ENCODE measurements around the gene EFNB2. TPM values are rescaled to one million over a fixed set of nuclear protein-coding genes. Genes with fewer than 3 reads are reported as not detected.
A peak's percentile ranks its signal among the peaks of the same experiment; 100 is the strongest.

EFNB2 gene
- total and polyA plus RNA-seq, 4 donors, result 34.2 to 83.3 (median 45.1) TPM

GRCh38 chr13:106551350-106551749, 15.9 kb upstream of the EFNB2 start:
- Histone ChIP-seq H3K4me3 (ENCODE audit: low read depth, low read length) (no peak overlapping the region), H3K27ac (ENCODE audit: low read depth, low read length) (no peak overlapping the region), H3K4me1 (ENCODE audit: control insufficient read depth, insufficient read depth, low read length) (no peaks in the 10 kb centered on the region), H3K9me3 (ENCODE audit: control insufficient read depth, insufficient read depth, low read length) (no peaks in the 10 kb centered on the region), H3K27me3 (ENCODE audit: control insufficient read depth, insufficient read depth, low read length) (no peaks in the 10 kb centered on the region), H3K36me3 (ENCODE audit: control insufficient read depth, insufficient read depth, low read length) (peaks cover 14% of the 10 kb centered on the region)
- no peak for DNase-seq (ENCODE audit: low read depth in 4 of 6, low spot score in 6 of 6)
- WGBS (ENCODE audit: insufficient coverage), result no CpG with 5 or more reads among the region's 1 CpG

DNA sequence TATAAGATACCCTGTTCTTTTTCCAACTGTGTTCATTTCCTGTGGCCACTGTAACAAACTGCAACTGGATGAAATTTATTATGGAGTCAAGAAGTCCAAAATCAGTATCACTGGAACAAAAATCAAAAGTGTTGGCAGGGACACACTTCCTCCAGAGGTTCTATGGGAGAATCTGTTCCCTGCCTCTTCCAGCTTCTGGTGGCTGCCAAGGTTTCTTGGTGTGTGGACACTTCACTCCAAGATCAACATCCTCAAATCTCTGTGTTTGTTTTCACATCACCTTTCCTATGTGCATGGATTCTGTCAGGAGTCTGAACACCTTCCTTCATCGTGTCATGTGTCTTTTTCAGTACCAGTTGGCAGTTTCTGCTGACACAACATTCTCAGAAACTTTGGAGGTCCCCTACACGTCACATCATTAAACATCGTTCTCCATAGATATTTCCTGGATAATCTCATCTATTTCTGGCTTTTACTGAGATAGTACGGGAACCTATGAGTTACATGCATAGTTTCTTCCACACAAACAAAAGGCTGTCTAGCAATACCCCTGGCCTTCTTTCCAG, 15.2 kb upstream of the EFNB2 start:
- H3K4me1 ChIP-seq (ENCODE audit: control insufficient read depth, insufficient read depth, low read length), result no peaks in the 10 kb centered on the region
- 97% methylated on average over 3 of the region's 4 CpGs for WGBS (ENCODE audit: insufficient coverage)
- H3K27ac ChIP-seq (ENCODE audit: low read depth, low read length), result no peak overlapping the region
- H3K9me3 ChIP-seq (ENCODE audit: control insufficient read depth, insufficient read depth, low read length), result no peaks in the 10 kb centered on the region
- no peaks in the 10 kb centered on the region for H3K27me3 ChIP-seq (ENCODE audit: control insufficient read depth, insufficient read depth, low read length)
- DNase-seq (ENCODE audit: low read depth in 4 of 6, low spot score in 6 of 6), result no peak
- H3K36me3 ChIP-seq (ENCODE audit: control insufficient read depth, insufficient read depth, low read length), result peaks cover 11% of the 10 kb centered on the region
- no peak overlapping the region for H3K4me3 ChIP-seq (ENCODE audit: low read depth, low read length)

DNA sequence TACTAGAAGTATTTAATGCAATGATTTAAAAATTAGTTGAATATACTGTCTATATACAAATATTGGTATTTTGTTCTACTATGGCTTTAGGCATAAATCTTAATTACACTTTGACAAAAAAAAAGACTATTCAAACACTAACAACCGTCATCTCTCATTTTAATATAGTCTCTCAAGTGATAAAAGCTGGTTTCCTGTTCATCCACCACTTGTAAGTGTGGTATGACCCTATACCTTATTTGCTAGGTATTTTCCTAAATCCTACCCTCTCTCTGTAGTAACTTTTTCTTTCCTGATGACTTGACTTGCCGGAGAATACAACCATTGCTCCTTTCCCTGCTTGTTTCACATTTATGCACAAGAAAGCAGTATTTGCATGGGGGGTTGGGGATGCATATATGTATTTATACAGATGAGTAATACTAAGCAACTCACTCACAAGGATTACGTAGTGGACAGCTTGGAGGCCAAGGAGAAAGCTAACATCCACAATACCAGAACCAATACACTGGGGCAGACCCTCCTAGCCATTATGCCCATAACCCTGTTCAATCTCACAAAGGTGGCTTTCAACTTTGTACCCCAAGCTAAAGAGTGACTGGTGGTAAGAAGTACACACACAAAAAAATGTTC, 12.7 kb upstream of the EFNB2 start:
- Histone ChIP-seq H3K36me3 (ENCODE audit: control insufficient read depth, insufficient read depth, low read length) (peaks cover 4% of the 10 kb centered on the region), H3K4me3 (ENCODE audit: low read depth, low read length) (no peak overlapping the region), H3K27ac (ENCODE audit: low read depth, low read length) (no peak overlapping the region), H3K4me1 (ENCODE audit: control insufficient read depth, insufficient read depth, low read length) (no peaks in the 10 kb centered on the region), H3K9me3 (ENCODE audit: control insufficient read depth, insufficient read depth, low read length) (no peaks in the 10 kb centered on the region), H3K27me3 (ENCODE audit: control insufficient read depth, insufficient read depth, low read length) (no peaks in the 10 kb centered on the region)
- DNase-seq (ENCODE audit: low read depth in 4 of 6, low spot score in 6 of 6), result no peak
- 100% methylated on average over 1 of the region's 3 CpGs for WGBS (ENCODE audit: insufficient coverage)

DNA sequence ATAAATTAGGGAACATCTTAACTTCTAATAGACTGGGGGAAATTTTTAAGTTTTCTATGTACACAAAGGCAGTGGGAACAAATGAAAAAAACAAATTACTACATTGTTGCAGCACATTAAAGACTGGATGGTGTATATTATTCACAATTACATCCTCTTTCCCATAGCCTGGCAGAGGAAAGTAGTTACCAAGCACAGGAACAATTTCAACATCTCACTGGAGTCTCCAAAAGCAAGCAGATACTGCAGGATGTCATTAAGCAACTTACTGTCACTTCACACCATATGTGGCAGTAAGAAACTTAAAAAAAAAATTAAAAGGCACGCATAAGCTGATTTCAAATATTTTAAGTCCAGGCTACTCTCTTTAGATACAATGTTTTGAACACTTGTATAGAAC, 6.4 kb upstream of the EFNB2 start:
- Histone ChIP-seq H3K9me3 (ENCODE audit: control insufficient read depth, insufficient read depth, low read length) (no peaks in the 10 kb centered on the region), H3K36me3 (ENCODE audit: control insufficient read depth, insufficient read depth, low read length) (no peaks in the 10 kb centered on the region), H3K4me1 (ENCODE audit: control insufficient read depth, insufficient read depth, low read length) (no peaks in the 10 kb centered on the region), H3K27me3 (ENCODE audit: control insufficient read depth, insufficient read depth, low read length) (no peaks in the 10 kb centered on the region), H3K27ac (ENCODE audit: low read depth, low read length) (no peak overlapping the region), H3K4me3 (ENCODE audit: low read depth, low read length) (no peak overlapping the region)
- no peak for DNase-seq (ENCODE audit: low read depth in 4 of 6, low spot score in 6 of 6)
- no CpG with 5 or more reads among the region's 1 CpG for WGBS (ENCODE audit: insufficient coverage)

DNA sequence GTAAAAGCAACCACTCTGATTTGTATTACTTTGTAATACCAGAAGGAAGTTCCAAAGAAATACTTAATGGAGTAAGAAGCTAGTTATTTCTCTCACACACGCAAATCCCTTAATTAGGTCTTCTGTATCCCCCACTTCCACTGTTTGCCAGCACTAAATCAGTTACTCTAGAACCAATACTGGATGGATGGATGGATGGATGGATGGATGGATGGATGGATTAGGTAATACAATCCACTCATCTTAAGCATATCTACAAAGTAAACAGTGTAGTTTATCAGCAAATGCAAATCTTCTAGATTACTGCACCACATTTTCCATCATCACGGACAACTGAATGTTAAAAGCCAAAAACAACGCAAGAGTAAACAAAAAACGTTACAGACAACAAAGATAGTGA, 5.2 kb upstream of the EFNB2 start:
- Histone ChIP-seq H3K4me3 (ENCODE audit: low read depth, low read length) (no peak overlapping the region), H3K4me1 (ENCODE audit: control insufficient read depth, insufficient read depth, low read length) (peaks cover 9% of the 10 kb centered on the region), H3K27ac (ENCODE audit: low read depth, low read length) (no peak overlapping the region), H3K27me3 (ENCODE audit: control insufficient read depth, insufficient read depth, low read length) (no peaks in the 10 kb centered on the region), H3K36me3 (ENCODE audit: control insufficient read depth, insufficient read depth, low read length) (no peaks in the 10 kb centered on the region), H3K9me3 (ENCODE audit: control insufficient read depth, insufficient read depth, low read length) (no peaks in the 10 kb centered on the region)
- no peak for DNase-seq (ENCODE audit: low read depth in 4 of 6, low spot score in 6 of 6)
- 89% methylated on average over 3 of the region's 4 CpGs for WGBS (ENCODE audit: insufficient coverage)

GRCh38 chr13:106537521-106537920, 2.1 kb upstream of the EFNB2 start:
- Histone ChIP-seq H3K27ac (ENCODE audit: low read depth, low read length) (no peak overlapping the region), H3K4me1 (ENCODE audit: control insufficient read depth, insufficient read depth, low read length) (peaks cover 19% of the 10 kb centered on the region), H3K9me3 (ENCODE audit: control insufficient read depth, insufficient read depth, low read length) (no peaks in the 10 kb centered on the region), H3K27me3 (ENCODE audit: control insufficient read depth, insufficient read depth, low read length) (no peaks in the 10 kb centered on the region), H3K36me3 (ENCODE audit: control insufficient read depth, insufficient read depth, low read length) (no peaks in the 10 kb centered on the region), H3K4me3 (ENCODE audit: low read depth, low read length) (no peak overlapping the region)
- WGBS (ENCODE audit: insufficient coverage), result no CpG with 5 or more reads among the region's 3 CpGs
- no peak for DNase-seq (ENCODE audit: low read depth in 4 of 6, low spot score in 6 of 6)

DNA sequence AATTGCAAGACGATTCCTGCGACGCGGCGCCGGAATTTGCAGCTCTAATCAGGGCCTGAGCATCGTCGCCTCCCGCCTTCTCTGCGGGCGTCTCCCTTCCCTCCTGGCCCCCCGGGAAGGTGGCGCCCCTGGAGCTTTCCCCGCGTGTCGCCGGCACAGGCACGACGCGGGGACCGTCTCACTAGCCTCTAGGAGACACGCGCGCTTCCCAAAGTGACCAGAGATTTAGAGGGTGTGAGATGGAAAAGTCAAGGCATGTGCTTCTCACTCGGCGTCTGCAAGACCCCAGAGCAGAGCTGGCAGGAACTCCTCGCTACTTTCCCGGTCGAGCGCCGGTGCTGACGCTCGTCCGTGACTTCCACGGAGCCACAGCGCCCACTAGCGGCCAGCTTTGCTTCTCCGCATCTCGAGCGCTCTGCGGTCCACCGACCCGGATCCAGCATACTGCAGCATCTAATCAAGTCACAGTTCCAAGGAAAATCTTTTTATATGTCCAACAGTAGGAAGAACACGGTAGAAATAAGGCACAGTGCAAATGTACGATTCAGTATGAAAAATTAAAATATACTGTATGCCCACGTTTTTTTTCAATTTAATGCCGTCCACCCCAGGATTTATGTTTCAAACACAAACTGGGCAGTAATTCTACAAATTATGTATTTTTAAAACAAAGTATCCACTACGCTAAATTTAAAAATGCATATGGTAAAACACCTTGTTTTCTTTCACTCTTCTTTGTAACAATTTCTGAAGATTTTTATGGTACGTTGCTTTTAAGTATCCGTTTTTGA, 977 bp upstream of the EFNB2 start:
- peaks cover 2% of the 10 kb centered on the region for H3K27me3 ChIP-seq (ENCODE audit: control insufficient read depth, insufficient read depth, low read length)
- DNase-seq (ENCODE audit: low read depth in 4 of 6, low spot score in 6 of 6), result peak in 5 of 6 donors; percentile 89 to 98 (median 92)
- WGBS (ENCODE audit: insufficient coverage), result under 1% methylated on average over 43 of the region's 50 CpGs
- H3K4me3 ChIP-seq (ENCODE audit: low read depth, low read length), result peak overlapping the region; percentile 68
- no peaks in the 10 kb centered on the region for H3K36me3 ChIP-seq (ENCODE audit: control insufficient read depth, insufficient read depth, low read length)
- no peaks in the 10 kb centered on the region for H3K9me3 ChIP-seq (ENCODE audit: control insufficient read depth, insufficient read depth, low read length)
- peaks cover 20% of the 10 kb centered on the region for H3K4me1 ChIP-seq (ENCODE audit: control insufficient read depth, insufficient read depth, low read length)
- peak overlapping the region; percentile 69 for H3K27ac ChIP-seq (ENCODE audit: low read depth, low read length)

DNA sequence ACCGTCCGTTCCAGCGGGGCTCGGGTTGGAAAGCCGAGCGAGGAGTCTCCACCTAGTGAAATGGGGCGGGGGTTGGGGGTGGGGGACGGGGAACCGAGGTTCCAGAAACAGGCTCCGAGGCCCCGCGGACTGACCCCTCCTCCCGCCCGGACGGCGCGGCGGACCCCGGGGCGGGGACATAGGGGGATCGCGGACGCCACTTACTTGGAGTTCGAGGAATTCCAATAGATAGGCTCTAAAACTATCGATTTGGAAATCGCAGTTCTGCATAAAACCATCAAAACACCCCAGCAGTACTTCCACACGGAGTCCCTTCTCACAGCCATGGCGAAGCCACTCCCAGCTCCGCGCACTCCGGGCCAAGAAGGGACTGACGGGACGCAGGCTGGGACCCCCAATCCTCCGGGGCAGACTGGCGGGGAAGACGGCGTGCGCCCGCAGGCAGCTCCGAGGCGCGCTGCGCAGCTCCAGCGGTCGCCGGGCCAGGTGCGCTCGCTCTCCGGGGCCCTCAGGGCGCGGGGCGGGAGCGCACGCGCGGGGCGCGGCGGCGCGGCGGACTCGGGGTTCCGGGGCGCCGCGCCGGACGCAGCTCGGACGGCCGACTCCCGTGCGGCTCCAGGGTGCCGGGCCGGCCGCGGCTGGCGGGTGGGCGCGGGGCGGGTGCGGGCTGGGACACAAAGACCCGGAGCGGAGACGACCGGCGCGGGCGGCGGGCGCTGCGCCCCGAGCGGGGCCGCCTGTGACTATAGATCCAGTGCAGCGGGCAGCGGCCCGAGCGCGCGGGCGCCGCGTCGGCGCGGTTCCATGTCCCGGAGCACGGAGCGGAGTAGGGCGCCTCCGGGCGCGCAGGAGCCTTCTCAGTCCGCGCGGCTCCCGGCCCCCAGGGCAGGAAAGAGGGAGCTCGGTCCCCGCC, 567 bp downstream of the EFNB2 start:
- Histone ChIP-seq H3K27ac (ENCODE audit: low read depth, low read length) (peak overlapping the region; percentile 86), H3K4me3 (ENCODE audit: low read depth, low read length) (peak overlapping the region; percentile 76), H3K4me1 (ENCODE audit: control insufficient read depth, insufficient read depth, low read length) (peaks cover 20% of the 10 kb centered on the region), H3K27me3 (ENCODE audit: control insufficient read depth, insufficient read depth, low read length) (peaks cover 4% of the 10 kb centered on the region), H3K9me3 (ENCODE audit: control insufficient read depth, insufficient read depth, low read length) (no peaks in the 10 kb centered on the region), H3K36me3 (ENCODE audit: control insufficient read depth, insufficient read depth, low read length) (no peaks in the 10 kb centered on the region)
- peak in 2 of 6 donors; percentile 60 to 61 for DNase-seq (ENCODE audit: low read depth in 4 of 6, low spot score in 6 of 6)
- WGBS (ENCODE audit: insufficient coverage), result under 1% methylated on average over 121 of the region's 121 CpGs

- peaks cover 4% of the 10 kb centered on the region for H3K27me3 ChIP-seq (ENCODE audit: control insufficient read depth, insufficient read depth, low read length)
- WGBS (ENCODE audit: insufficient coverage), result 2% methylated on average over 65 of the region's 66 CpGs
- peak overlapping the region; percentile 86 for H3K27ac ChIP-seq (ENCODE audit: low read depth, low read length)
- H3K9me3 ChIP-seq (ENCODE audit: control insufficient read depth, insufficient read depth, low read length), result no peaks in the 10 kb centered on the region
- H3K4me1 ChIP-seq (ENCODE audit: control insufficient read depth, insufficient read depth, low read length), result peaks cover 25% of the 10 kb centered on the region
- no peaks in the 10 kb centered on the region for H3K36me3 ChIP-seq (ENCODE audit: control insufficient read depth, insufficient read depth, low read length)
- H3K4me3 ChIP-seq (ENCODE audit: low read depth, low read length), result peak overlapping the region; percentile 76
- DNase-seq (ENCODE audit: low read depth in 4 of 6, low spot score in 6 of 6), result peak in 2 of 6 donors; percentile 73 to 78
Measured at GRCh38 chr13:106533943-106534638, 1.4 kb downstream of the EFNB2 start.

All from spinal cord (tissue), 10 donors.